OCI-M2 (cell line): Measurements from ENCODE around the gene APLP1.
"Not testable (repeated sequence)": the region's sequence is repeated elsewhere in the genome, so short reads cannot be mapped to it uniquely, and the experiment has no call there.

Source experiments
- DNase-seq: peaks from one replicate; lab custom pipeline; 2025; ENCODE audit not compliant: unreplicated experiment; lab: John Stamatoyannopoulos, UW

Gene APLP1

DNA sequence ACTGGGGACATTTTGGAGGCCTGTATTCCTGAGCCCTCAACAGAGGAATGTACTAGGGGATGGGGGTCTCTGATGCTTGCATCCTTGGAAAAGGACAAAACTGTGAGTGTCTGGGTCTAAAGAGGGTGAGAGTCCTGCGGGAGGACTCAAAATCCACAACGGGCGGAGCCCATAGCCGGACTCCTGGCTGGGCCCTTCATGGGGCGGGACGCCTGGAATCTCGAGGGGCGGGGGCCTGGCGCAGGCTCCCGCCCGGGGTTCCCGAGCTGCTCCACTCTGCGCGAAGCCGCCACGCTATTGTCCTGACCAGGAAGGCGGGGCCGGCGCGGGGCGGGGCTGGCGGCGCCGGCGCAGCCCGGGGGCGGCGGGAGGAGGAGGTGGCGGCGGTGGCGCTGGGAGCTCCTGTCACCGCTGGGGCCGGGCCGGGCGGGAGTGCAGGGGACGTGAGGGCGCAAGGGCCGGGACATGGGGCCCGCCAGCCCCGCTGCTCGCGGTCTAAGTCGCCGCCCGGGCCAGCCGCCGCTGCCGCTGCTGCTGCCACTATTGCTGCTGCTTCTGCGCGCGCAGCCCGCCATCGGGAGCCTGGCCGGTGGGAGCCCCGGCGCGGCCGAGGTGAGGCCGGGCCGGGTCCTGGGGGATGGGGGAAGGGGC, at the start of gene APLP1:
Gene APLP1, plus strand, starts transcription at position 403 of the 651 bp plus-strand sequence. Its CDS starts 63 bp downstream, at position 466.
- no peak for DNase-seq

DNA sequence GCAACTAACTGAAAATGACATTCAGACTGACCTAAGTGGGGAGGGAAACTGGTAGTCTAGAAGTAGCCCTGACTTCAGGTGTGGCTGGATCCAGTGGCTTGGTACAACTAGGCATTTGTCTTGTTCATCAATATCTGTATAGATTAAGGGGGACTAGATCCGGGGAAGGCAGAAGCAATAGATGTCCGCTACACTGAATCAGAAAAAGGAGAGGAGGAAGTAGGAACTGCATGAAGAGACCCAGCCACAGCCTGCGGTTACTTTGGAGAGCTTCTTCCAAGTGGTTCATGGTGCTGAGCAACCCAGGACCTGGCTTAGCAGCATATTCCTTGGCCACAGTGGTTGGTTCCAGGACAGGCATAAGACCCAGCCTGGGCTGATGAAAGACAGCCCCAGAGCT, 45.8 kb upstream of the APLP1 start:
- DNase-seq = peak; percentile 89

DNA sequence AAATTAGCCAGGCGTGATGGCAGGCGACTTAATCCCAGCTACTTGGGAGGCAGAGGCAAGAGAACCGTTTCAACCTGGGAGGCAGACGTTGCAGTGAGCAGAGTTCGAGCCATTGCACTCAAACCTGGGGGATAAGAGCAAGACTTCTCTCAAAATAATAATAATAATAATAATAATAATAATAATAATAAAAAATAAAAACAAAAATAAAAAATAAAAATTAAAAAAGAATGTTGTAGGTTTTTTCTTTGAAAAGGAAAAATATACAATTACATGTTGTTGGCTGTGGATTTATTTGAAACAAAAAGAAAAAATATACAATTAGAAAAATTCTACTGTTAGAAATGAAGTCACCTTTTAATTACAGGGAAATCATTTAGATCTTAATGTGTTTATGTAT, 44.2 kb upstream of the APLP1 start:
- no peak for DNase-seq

DNA sequence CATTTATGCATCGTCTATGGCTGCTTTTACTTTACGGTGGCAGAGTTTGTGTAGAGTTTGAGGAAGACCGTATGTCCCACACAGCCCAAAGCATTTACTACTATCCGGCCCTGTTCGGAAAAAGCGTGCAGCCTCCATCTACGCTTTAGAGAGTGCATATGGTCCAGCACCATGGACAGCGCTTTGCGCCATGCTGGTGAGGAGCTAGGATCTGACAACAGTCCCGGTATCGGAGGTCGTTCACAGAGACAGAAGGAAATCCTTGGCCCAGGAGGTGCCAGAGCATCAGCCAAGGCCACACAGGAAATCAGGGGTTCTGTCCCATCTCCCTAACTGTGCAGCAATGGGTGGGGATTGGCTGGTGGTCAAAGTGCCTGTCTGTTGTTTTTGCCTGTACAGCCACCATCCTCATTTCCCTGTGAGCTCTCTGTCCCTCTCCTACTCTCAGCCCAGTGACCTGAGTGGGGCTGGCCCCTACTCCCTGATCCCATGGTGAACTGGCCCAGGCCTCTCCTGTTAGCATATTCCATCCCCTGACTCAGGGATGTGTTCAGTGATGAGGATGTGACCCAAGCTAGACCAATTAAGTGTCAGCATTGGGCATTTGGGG, 39.6 kb upstream of the APLP1 start:
- peak; percentile 95 for DNase-seq

DNA sequence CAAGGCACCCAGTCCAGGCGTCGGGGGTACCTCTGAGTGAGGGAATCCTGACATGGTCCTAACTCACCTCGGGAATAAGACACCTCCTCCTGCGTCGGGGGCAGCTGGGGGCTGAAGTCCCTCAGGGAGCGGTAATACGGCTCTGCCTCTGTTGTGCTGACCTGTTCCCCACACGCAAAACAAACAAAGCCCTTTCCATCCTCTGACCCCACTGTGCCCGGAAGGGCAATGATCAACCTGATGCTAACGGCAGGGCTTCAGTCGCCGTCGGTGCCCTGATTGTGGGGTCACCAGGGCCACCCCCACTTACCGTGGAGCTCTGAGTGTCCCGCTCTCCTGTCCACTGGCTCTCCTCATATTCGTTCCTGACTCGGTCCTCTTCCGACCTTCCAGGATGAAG, 37.4 kb upstream of the APLP1 start:
- DNase-seq = no peak

DNA sequence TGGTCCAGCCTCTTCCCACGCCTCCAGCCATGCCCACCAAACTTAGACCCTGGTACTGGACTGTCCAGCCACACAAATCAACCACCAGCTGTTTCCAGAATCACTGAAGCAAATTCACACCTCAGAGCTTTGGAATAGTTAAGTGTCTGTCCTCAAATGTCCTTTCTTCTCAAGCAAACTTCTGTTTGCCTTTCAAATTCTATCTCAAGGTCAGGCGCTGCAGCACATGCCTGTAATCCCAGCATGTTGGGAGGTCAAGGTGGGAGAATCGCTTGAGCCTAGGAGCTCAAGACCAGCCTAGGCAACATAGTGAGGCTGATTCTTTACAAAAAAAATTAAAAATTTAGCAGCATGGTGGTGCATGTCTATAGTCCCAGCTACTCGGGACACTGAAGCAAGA, 36.3 kb upstream of the APLP1 start:
- no peak for DNase-seq

DNA sequence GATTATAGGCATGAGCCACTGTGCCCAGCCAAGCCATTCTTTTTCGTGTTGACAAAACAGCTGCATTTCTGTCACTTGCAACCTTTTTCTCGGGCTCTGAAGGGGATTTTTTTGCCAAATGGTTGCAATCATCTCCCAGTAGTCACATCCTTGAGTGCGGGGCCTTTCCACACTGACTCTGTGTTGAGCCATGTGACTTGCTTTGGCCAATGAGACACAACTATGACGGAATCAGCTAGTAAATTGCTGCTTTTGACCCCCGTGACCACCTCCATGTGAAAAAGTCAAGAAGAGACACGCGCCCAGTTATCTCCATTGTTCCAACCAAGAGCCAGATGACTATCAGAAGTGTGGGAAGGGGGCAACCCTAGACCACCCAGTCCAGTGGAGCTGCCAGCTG, 34.4 kb upstream of the APLP1 start:
- no peak for DNase-seq

DNA sequence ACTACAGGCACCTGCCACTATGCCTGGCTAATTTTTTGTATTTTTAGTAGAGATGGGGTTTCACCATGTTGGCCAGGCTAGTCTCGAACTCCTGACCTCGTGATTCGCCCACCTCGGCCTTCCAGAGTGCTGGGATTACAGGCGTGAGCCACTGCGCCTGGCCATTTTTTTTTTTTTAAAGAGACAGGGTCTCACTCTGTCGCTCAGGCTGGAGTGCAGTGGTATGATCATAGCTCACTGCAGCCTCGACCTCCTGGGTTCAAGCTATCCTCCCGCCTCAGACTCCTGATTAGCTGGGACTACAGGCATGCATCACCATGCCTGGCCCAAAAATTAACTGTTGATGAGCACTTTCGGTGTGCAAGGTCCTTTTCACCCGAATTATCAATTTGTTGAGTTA, 32.3 kb upstream of the APLP1 start:
- not testable (repeated sequence) for DNase-seq

DNA sequence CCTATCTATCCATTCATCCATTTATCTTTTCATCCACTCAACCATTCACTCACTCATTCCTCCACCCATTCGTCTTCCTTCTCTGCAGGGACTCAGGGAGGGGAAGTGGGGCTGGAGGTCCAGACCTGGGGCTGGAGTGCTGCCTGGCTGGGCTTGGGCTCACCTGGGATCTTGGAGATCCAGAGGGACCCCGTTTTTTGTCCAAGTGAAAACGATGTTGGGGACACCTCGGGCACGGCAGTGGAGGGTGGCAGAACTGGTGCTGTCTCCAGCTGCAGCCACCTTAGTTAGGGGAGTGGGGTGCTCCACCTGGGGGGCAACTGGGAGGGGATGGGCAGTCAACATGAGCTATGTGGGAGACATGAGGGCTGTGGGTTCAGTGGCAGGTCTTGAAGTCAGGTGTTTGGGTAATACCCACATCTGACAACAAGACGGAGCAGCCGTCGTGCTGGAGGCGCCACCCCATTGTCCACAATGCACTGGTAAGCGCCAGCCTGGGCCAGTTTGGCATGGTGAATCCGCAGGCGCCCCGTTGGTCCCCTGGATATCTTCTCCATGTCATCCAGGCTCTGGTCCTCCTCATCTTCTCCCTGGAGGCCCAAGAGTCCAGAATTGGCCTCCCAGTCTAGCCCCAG, 26.3 kb upstream of the APLP1 start:
- DNase-seq = no peak

DNA sequence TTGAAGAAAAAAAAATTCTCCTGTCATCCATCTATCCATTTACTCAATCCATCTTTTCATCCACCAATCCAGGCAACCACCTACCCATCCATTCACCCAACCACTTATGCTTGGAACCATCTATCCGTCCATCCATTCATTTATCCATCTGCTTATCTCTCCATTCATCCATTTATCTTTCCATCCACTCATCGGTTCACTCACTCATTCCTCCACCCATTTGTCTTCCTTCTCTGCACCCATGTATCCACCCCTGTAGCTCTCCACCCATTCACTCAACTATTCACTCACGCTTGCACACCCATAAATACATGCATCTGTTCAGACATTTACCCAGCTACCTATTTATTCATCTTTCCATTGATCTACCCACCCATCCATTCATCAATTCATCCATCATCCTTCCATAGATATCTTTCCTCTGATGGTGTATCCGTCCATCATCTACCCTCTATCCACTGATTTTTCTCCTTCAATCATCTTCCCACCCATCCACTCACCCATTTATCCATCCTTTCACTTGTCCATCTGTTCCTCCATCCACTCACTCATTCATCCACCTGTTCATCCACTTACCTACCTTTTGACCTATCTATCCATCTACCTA, 25.6 kb upstream of the APLP1 start:
- no peak for DNase-seq

DNA sequence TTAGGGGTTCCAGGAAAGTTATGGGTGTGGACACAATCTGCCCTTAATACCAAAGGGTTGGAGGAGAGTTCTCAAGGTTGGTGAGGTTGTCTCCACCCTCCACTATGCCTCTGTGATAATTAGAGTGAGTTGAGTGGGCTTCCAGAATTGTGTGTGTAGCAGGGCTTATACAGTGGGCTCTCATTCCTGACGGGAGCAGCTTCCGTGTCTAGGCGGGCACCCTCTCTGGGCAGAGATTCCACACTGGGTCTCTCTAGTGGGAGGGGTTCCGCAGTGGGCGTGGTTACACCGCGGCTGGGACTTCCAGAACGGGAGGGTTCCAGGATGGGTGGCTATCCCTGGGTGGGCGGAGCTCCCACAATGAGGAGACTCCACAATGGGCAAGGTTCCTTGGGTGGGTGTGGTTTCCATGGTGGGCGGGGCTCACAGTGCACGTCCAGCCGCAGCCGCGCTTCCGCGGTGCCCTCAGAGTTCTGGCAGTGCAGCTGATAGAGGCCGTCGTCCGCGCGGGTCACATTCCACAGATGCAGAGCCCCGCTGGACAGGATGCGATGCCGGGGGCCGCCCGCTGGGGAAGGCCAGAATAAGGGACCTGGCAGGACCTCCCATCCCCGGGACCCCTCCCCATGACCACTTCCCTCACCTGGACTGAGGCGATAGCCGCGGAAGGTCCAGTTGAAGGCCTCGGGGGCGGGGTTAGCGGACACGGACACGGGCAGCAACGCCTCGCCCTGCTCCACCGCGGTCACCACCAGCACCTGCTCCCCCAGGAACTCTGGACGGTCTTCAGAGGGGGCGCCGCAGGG, 24.5 kb upstream of the APLP1 start:
- DNase-seq = no peak

DNA sequence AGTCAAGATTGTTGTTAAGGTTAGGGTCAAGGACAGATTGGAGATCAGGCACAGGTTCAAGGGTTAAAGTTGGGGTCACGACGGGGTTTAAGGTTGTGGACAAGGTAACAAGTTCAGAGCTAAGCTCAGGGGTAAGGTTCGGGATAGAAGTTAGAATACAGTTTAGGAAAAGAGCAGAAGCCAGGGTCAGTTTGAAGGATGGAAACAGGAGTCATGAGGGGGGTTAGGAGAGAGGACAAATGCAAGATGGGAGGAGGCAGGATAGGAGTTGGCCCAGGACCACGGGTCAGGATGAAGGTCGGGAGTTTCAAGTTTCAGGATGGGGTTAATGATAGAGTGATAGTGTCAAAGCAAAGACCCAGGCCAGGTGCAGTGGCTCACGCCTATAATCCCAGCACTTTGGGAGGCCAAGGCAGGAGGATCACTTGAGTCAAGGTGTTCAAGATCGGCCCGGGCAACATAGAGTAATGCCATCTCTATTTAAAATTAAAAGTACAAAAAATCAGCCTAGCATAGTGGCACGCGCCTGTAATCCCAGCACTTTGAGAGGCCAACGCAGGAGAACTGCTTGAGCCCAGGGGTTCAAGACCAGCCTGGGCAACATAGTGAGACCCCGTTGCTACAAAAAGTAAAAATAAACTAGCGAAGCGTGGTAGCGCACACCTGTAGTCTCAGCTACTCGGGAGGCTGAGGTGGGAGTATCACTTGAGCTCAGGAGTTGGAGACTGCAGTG, 23.7 kb upstream of the APLP1 start:
- no peak for DNase-seq

DNA sequence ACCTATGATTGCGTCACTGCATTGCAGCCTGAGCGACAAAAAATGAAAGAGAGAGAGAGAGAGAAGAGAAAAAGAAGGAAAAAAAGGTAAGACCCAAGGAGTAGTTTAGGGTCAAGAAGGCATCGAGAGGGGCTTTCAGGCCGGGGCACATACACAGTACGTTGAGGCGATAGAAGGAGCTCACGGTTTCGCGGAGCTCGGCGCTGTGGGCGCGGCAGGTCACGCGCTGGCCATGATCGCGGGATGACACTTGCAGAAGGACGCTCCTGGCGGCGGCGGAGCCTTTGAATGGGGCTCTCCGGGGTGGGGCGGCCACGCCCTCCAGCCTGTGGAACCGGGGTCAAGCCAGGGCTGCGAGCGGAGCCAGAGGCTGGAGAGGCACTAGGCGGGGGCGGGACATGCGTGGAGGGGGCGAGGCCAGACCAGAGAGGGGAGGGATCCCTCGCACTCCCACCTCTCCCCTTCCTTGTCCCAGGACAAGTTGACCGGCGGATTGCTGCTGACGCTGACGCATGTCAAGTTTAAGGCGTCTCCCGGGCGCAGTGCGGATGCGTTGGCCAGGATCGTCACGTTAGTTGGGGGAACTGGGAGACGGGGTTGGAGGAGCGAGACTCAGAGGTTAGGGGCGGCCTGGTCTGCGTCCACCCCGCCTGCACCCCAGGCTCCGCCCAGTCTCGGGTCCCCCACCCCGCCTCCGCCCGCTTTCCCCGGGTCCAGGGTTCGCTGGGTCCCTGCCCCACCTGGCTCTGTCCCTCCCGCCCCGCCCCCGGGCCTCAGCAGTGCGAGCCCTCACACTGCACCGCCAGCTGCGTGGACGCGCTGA, 22.9 kb upstream of the APLP1 start:
- no peak for DNase-seq

DNA sequence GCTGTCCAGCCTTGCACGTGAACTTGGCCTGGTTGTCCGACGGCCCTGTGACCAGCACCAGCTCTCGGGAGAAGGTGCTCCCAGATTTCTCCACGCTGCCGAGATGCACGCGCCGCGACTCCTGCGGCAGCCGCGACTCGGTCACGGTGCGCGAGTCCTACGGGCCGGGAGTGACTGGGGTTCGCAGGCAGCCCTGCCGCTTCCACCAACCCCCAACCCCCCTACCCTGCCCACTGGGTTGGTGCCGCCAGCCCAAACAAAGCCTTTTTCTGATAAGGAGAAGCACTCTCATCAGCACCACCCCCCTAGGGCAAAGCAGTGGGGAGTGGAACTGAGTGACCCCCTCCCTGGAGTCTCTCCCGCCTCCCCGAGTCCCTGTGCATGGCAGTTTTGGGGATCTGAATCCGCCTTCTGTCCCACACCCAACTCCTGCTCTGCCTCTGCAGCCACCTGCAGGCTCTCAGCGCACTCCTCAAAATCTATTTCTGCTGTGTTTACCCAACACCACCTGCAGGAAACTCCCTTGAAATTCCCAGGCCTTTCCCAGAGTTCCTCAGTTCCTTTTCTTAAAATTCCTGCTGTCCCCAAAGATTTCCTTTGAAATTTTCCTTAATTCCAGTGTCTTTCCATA, 22.2 kb upstream of the APLP1 start:
- no peak for DNase-seq

DNA sequence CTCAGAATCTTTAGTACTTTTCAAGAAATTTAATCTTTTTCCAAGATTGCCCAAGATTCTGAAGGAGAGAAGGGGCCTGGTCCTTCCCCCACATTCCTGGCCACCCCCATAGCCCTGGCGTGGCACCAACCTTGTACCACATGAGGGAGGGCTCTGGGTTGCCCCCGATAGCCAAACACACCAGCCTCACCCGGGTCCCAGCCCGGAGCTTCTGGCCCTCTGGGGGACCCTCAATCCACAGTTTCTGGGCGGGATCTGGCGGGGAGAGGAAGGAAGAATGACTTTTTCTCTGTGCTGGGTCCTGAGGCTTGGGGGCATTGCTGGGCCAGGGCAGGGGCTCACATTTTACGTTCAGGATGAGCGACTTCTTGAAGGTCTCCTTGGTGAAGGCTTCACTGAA, 20.5 kb upstream of the APLP1 start:
- no peak for DNase-seq

DNA sequence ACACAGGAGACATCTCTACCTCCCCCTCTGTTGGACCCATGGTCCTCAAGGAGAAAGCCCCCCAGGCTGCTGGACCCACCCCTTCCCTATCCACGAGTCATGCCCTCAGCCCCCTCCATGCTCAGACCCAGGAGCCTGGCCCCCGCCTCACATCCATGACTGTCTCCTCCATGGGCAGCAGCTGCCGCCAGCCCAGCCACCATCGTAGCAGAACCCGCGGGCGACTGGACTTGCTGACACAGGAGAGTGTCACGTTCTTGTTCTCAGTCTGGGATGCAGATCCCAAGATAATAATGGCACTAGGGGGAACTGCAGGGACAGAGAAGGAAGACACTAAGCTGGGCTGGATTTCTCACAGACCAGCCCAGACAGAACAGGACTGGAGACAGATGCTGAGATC, 19.9 kb upstream of the APLP1 start:
- DNase-seq = no peak

DNA sequence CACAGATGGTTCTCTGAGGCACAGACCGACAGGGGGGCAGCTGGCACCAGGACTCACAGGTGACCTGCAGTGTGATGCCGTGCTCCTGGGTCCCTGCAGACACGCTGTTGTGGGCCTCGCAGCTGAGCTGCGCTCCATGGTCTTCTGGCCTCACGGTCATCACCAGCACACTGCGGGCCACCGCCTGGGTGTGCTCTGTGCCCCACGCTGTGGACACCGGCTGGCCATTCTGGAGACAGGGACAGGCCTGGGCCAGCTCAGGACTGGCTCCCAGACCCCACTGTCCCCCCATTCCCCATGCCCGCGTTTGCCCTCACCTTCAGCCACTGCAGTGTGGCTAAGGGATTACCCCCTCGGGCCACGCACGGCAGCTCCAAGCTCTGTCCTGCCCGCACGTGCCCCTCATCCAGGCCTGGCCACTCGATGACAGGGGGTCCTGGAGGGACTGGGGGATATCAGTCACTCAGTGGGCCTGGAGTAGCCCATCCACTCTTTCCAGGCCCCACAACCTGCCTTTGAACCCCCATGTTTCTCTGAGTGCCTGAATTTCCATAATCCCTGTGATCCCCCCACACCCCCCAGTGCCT, 19.4 kb upstream of the APLP1 start:
- no peak for DNase-seq

DNA sequence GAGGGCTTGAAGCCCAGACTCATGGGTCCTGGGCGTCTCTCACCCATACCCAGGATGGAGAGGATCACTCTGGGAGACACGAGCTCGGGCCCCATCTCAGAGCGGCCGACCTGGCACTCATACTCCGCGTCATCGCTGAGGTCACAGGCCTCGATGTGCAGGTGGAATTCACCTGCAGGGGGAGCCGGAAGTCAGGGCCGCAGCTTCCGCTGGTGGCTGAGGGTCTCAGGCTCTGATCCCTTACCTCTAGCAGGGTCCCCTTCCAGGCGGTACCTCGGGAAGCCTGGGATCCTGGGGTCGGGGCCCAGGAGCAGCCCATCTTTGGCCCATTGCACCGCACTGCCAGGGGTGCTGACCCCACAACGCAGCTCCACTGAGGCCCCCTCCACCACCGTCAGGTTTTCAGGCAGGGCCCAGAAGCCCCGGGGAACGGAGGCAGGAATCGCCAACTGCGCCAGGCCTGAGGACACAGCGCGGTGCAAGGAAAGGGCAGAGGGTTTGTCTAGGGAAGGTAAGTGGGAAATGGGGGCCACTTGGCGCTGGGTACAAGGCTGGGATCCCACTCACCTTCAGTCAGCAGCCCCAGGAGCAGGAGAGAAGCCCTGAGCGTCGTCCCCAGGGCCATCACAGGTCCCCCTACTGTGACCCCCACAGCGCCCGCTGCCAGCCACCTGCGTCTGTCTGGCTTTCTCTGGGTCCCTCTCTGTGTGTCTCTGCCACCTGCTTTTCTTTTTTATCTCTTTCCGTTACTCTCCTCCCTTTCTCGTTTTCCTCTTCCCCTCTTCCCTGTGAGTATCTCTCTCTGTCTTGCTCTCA, 17.0 kb upstream of the APLP1 start:
- DNase-seq = no peak
